ENCODE data around the gene CALY.
"Not testable (repeated sequence)": the region's sequence is repeated elsewhere in the genome, so short reads cannot be mapped to it uniquely, and the experiment has no call there.

CALY gene

GRCh38 chr10:133324198-133324792 is 12.4 kb downstream of the CALY start:
- no peak for DNase-seq (ENCODE audit: low read depth, low spot score)
- ChIA-PET CTCF (interaction anchor here (2.6 kb wide), 1 partner anchor 9 kb away, joined by 19 read pairs; no protein-coding TSS in a partner anchor), POLR2A (no interaction called here)
- H3K4me3 ChIP-seq (ENCODE audit: low read depth, low read length): no peak overlapping the region
- TF ChIP-seq, protein P1, sequence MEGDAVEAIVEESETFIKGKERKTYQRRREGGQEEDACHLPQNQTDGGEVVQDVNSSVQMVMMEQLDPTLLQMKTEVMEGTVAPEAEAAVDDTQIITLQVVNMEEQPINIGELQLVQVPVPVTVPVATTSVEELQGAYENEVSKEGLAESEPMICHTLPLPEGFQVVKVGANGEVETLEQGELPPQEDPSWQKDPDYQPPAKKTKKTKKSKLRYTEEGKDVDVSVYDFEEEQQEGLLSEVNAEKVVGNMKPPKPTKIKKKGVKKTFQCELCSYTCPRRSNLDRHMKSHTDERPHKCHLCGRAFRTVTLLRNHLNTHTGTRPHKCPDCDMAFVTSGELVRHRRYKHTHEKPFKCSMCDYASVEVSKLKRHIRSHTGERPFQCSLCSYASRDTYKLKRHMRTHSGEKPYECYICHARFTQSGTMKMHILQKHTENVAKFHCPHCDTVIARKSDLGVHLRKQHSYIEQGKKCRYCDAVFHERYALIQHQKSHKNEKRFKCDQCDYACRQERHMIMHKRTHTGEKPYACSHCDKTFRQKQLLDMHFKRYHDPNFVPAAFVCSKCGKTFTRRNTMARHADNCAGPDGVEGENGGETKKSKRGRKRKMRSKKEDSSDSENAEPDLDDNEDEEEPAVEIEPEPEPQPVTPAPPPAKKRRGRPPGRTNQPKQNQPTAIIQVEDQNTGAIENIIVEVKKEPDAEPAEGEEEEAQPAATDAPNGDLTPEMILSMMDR (IDR thresholded peaks at IDR 0.05; ENCODE audit: insufficient read depth, low read length, missing control alignments): no peak

DNA sequence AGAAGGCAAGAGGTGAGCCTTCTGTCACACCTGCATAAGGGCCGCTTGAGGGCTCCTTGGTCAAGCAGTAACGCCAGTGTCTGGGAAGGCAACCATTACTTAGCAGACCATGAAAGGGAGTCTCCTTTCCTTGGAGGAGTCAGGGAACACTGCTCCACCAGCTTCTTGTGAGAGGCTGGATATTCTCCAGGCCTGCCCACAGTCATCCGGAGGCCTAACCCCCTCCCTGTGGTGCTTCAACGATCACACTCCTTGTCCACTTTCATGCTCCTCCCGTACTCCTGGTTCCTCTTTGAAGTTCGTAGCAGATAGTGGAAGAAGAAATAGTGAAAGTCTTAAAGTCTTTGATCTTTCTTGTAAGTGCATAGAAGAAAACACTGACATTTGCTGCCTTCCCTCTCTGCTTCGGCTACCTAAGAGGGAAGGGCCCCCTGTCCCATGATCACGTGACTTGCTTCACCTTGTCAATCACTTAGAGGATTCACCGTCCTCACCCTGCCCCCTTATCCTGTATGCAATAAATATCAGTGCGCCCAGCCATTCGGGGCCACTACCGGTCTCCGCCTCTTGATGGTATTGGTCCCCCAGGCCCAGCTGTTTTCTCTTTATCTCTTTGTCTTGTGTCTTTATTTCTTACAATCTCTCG is 14.5 kb downstream of the CALY start:
- CTCF ChIA-PET: interaction anchor here (4.1 kb wide), 1 partner anchor 7 kb away, joined by 31 read pairs; no protein-coding TSS in a partner anchor
- DNase-seq (ENCODE audit: low read depth, low spot score); POLR2A ChIA-PET: not testable (repeated sequence)

DNA sequence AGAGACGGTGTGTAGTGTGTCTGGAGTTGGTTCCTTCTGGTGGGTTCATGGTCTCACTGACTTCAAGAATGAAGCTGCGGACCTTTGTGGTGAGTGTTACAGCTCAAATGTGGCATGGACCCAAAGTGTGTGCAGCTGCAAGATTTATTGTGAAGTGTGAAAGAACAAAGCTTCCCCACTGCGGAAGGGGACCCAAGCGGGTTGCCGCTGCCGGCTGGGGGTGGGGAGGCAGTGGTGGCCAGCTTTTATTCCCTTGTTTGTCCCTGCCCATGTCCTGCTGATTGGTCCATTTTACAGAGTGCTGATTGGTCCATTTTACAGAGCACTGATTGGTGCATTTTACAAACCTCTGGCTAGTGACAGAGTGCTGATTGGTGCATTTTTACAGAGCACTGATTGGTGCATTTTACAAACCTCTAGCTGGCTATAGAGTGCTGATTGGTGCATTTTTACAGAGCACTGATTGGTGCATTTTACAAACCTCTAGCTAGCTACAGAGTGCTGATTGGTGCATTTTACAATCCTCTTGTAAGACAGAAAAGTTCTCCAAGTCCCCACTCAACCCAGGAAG is 15.8 kb downstream of the CALY start:
- DNase-seq (ENCODE audit: low read depth, low spot score); POLR2A ChIA-PET; H3K4me3 ChIP-seq (ENCODE audit: low read depth, low read length): not testable (repeated sequence)
- CTCF ChIA-PET: interaction anchor here (0.8 to 4.1 kb wide), 4 partner anchors 8 to 381 kb away, joined by 3 to 31 read pairs (median 4); no protein-coding TSS in a partner anchor

More for the DNA sequence above, 14.5 kb downstream of the CALY start:
- H3K4me3 ChIP-seq (ENCODE audit: low read depth, low read length): not testable (repeated sequence)

DNA sequence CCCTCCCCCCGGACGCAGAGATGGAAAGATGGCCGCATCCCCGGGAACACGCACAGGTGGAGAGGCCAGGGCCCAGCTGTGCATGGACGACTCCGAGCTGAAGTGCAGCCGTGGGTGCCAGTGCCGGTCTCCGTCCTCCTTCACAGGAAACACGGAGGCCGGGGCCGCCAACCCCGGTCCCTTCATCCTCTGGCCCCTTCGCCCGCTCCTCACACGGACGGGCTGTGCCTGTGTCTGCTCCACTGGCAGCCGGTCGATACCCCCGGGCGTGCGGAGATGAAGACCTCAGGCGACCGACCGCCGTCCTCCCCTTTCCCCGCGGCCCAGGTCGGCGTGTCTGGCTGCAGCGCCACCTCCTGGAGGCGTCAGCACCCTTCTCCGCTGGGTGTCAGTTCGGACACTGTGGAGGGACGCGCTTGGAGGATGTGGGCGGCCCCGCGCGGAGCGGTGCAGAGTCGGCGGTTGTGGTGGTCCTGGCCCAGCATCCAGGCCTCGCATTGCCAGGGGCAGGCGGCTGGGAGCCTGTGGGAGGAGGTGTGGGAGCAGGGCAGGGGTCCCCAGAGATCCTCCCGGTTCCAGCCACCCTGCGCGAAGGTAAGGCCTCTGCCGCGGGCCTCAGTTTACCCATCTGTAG is 18.1 kb downstream of the CALY start:
- CTCF ChIA-PET: interaction anchor here (0.7 to 4.1 kb wide), 5 partner anchors 9 to 436 kb away, joined by 3 to 31 read pairs (median 3); no protein-coding TSS in a partner anchor
- H3K4me3 ChIP-seq (ENCODE audit: low read depth, low read length): peak overlapping the region; percentile 55
- TF ChIP-seq, protein P1 (IDR thresholded peaks at IDR 0.05; ENCODE audit: insufficient read depth, low read length, missing control alignments): peak; percentile 96
- POLR2A ChIA-PET: no interaction called here
- no peak for DNase-seq (ENCODE audit: low read depth, low spot score)

GRCh38 chr10:133316732-133317131 is 20.0 kb downstream of the CALY start:
- DNase-seq (ENCODE audit: low read depth, low spot score): no peak
- POLR2A ChIA-PET: no interaction called here
- TF ChIP-seq, protein P1 (IDR thresholded peaks at IDR 0.05; ENCODE audit: insufficient read depth, low read length, missing control alignments): no peak
- CTCF ChIA-PET: interaction anchor here (1.6 to 3.1 kb wide), 2 partner anchors 8 to 12 kb away, joined by 4 to 19 read pairs; no protein-coding TSS in a partner anchor
- no peak overlapping the region for H3K4me3 ChIP-seq (ENCODE audit: low read depth, low read length)

DNA sequence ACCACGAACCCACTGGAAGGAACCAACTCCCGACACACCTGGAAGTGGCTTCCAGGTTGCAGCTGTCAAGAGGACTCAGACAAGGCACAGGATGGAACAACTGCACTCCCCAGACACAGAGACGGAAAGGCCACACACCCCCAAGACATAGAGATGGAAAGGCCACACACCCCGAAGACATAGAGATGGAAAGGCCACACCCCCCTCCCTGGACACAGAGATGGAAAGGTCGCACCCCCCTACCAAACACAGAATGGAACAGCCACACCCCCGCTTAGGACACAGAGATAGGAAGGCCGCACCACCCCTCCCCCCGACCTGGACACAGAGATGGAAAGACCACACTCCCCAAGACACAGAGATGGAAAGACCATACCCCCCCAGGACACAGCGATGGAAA is 20.4 kb downstream of the CALY start:
- POLR2A ChIA-PET: no interaction called here
- no peak for DNase-seq (ENCODE audit: low read depth, low spot score)
- TF ChIP-seq, protein P1 (IDR thresholded peaks at IDR 0.05; ENCODE audit: insufficient read depth, low read length, missing control alignments): no peak
- no peak overlapping the region for H3K4me3 ChIP-seq (ENCODE audit: low read depth, low read length)
- CTCF ChIA-PET: interaction anchor here (1.6 to 4.2 kb wide), 3 partner anchors 8 to 12 kb away, joined by 4 to 35 read pairs (median 19); no protein-coding TSS in a partner anchor

DNA sequence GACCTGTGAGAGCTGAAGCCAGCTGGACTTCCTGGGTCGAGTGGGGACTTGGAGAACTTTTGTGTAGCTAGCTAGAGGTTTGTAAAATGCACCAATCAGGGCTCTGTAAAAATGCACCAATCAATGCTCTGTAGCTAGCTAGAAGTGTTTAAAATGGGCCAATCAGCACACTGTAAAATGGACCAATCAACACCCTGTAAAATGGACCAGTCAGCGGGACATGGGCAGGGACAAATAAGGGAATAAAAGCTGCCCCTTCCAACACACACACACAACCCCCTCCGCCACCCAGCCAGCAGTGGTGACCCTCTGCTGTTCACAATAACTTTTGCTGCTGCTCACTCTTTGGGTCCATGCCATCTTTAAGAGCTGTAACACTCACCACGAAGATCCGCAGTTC is 20.8 kb downstream of the CALY start:
- POLR2A ChIA-PET: no interaction called here
- TF ChIP-seq, protein P1 (IDR thresholded peaks at IDR 0.05; ENCODE audit: insufficient read depth, low read length, missing control alignments): no peak
- DNase-seq (ENCODE audit: low read depth, low spot score): no peak
- CTCF ChIA-PET: interaction anchor here (0.8 to 4.2 kb wide), 4 partner anchors 9 to 661 kb away, joined by 3 to 35 read pairs (median 12); no protein-coding TSS in a partner anchor
- no peak overlapping the region for H3K4me3 ChIP-seq (ENCODE audit: low read depth, low read length)
